ENCODE results near the gene ENDOV.

DNA sequence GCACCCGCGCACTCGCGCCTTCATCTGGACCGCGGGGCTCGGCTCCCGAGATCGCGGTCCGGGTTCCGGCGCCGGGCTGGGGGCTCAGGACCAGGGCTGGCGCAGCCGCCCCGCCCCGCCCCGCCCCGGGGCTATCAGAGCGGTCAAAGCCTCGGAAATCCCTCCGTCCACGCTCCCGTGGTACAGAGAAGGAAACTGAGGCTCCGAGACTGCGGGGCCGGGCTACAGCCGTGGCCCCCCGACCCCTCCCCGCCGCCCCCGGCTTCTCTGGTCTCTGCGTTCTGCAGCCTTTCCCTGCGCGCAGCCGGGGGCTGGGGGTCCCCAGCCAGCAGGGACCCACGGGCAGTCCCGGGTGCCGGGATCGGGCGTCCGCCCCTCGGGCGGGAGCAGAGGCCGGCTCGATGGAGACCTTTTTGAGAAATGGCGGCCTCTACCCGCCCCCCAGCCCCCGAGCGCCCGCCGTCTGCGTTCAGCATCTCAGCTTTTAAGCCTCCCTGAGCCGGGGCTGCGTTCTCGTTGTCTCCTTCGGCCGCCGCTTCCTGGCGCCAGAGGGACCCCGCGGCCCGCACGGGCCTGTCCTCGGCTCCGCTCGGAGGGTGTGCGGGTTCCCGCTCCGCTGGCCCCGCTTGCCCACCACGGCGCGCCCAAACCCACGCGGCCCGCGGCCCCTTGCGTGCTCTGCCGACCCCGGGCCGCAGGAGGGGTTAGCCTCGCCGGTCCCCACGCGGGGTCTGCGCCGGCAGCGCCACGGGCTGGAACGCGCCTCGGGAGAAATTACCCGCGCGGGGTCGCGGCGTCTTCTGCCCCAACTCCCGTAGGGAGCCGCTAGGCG is 62.9 kb downstream of the ENDOV start:
- TF ChIP-seq, protein P1, sequence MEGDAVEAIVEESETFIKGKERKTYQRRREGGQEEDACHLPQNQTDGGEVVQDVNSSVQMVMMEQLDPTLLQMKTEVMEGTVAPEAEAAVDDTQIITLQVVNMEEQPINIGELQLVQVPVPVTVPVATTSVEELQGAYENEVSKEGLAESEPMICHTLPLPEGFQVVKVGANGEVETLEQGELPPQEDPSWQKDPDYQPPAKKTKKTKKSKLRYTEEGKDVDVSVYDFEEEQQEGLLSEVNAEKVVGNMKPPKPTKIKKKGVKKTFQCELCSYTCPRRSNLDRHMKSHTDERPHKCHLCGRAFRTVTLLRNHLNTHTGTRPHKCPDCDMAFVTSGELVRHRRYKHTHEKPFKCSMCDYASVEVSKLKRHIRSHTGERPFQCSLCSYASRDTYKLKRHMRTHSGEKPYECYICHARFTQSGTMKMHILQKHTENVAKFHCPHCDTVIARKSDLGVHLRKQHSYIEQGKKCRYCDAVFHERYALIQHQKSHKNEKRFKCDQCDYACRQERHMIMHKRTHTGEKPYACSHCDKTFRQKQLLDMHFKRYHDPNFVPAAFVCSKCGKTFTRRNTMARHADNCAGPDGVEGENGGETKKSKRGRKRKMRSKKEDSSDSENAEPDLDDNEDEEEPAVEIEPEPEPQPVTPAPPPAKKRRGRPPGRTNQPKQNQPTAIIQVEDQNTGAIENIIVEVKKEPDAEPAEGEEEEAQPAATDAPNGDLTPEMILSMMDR (IDR thresholded peaks at IDR 0.05; ENCODE audit: borderline replicate concordance, extremely low read depth, low read length, poor library complexity, severe bottlenecking): no peak
- TF ChIP-seq EZH2 (IDR thresholded peaks at IDR 0.05; ENCODE audit: borderline replicate concordance, low read depth, low read length, severe bottlenecking): no peak

Measured in DND-41 (cell line).